GM18868 (cell line): Measurements from ENCODE around the gene TMEM8B.

Source experiments
- ATAC-seq: cut with Tn5 transposase; IDR thresholded peaks from one replicate; pipeline ENCODE4 v1.9.1; 2021; ENCODE audit warnings: mild to moderate bottlenecking, moderate library complexity; ENCODE audit not compliant: unreplicated experiment

The TMEM8B gene

GRCh38 chr9:35811381-35812024 is 17.5 kb upstream of the TMEM8B start:
- no peak for ATAC-seq

DNA sequence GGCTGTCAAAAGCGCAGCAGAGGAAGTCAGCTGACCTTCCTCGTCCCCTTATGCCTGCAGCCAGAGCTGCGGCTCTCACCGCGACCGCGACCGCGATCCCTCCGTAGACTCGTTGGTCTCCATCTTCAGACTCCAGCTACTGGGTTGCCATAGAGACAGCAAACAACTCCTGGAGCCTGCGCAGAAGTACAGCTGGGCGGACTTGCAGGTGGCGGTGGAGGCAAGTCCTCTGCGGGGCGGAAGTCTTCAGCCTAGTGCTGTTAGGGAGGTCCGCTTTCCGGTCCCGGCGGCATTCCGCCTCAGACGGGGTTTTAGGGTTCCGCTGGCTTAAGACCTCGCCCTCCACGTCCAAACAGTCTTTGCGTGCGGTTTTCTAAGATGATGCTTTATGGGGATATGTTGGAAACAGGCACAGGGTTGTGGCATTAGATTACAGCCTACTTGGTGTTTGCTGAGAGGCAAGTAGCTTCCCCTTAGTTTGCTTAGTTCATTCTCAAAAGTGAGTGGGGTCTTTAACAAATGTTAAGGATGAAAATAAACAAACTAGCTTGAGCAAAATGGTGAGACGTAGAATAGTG is 16.9 kb upstream of the TMEM8B start, which contains the start of gene SPAG8:
Gene SPAG8, minus strand, starts transcription at position 238 of the 578 bp plus-strand sequence. Its CDS starts 115 bp downstream, at position 123.
- peak; percentile 72 for ATAC-seq

DNA sequence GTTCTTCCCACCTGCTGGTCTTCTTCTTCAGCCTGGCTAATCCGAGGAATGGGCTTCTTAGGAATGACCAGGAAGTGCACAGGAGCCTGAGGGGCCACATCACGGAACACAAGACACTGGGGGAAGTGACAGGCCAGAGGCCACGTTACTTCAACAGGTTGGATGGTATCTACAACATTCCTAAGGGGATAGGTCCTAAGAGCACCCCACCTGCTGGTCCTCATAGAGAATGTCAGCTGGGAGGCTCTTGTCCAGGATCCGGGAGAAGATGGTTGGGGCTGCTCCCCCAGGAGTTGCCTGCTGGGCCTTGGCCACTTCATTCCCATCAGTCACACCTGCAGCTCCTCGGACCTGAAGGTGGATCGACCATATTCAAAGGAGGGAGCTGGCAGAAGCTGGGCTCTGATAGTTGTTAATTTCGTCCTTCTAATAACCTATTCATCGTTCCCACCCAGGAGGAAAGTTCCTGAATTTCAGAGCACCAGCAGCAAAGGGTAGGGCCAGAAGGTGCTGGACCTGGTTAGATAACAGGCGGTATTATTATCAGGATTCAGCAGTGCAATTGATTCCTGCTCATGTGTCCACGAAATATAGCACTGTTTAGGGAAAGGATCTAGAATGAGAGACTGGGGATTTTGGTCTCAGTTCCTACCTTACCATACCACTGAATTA is 15.5 kb upstream of the TMEM8B start:
- ATAC-seq = no peak

- ATAC-seq = peak; percentile 10
These were observed 14.8 kb upstream of the TMEM8B start for GRCh38 chr9:35814106-35814840.

- peak; percentile 68 for ATAC-seq
These were observed 14.0 kb upstream of the TMEM8B start, which contains the start of gene HINT2 for GRCh38 chr9:35814841-35815543. HINT2 (minus strand) TSS chr9:35815042; CDS start chr9:35814979, 63 bp downstream.

DNA sequence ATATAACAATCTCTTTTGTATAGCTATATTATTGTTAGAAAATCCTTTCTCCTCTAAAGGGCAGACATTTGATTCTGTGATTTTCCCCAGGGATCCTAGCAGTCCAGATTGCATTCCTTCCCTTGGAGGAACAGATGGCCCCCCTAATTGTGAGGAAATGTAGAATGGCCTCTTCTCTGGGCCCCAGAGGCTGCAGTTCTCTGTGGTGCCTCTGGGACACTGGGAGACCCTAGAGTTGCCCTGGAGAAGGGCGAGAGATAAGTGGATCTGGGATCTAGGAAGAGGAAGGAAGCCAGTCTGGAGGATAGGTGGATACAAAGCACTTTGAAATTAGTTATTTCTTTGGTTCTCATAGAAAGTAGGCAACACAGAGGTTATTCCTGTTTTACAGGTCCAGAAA is 12.3 kb upstream of the TMEM8B start:
- ATAC-seq = no peak

GRCh38 chr9:35818341-35818740 is 10.7 kb upstream of the TMEM8B start:
- ATAC-seq = no peak

DNA sequence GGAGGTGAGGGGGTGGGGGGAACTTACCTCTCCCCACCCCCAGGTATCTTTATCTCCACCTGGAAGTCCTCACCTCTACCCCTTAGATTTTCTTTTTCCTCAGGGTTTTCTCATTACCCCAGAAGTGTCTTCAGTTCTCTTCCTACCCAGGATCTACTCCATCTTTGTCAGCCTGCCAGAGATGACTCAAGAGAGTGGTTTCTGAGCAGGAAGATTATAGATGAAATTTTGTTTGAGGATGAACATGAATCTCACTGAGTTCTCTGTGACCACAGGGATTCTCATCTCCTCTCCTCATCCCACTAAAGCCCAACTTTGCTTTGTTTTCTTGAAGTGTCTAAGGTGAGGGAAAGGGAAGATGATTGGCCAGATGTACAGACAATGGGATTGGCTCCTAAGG is 9.0 kb upstream of the TMEM8B start:
- no peak for ATAC-seq

DNA sequence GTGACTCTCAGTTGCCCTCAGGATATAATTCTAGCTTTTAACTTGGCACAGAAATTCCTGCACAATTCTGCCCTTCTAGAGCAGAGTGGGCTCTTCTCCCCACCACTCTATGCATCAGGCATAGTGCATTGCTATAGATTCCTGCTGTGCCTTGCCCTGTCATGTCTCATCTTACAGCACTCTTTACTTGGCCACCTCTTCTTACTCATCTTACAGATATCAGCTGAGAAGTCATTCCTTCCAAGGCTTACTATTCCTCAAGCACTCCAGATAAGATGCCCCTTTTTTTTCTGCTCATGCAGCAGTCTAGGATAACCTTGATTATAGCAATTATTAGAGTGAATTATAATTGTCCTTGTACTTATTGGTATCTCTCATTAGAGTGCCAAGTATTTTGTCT is 6.1 kb upstream of the TMEM8B start:
- ATAC-seq = no peak

- peak; percentile 52 for ATAC-seq
These were observed 2.8 kb upstream of the TMEM8B start for GRCh38 chr9:35826071-35826701.

GRCh38 chr9:35827486-35827885 is 1.5 kb upstream of the TMEM8B start:
- ATAC-seq = no peak

- ATAC-seq = no peak
These were observed 328 bp upstream of the TMEM8B start, which contains the start of gene FAM221B for GRCh38 chr9:35828716-35829083. FAM221B (minus strand) TSS chr9:35828732; CDS start chr9:35826161, 2,571 bp downstream.

GRCh38 chr9:35829764-35830096 is 702 bp downstream of the TMEM8B start:
- ATAC-seq = no peak

DNA sequence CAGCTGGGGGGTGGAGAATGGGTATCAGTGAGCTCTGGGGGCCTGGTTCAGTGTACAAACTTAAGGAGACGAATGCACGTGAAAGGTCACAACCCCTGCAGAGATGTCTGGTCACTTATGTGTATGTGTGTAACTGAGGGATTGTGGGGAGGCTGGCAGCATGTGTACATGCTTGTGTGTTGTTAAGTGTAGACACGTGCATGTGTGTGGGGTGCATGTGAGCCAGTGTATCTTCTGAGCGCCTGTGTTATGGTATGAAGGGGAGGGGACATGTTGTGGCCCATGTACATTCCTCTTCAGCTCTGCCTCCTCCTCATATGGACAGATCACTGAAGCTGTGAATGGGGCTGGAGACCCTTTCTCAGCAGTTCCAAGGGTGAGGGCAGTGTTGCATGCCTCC is 2.0 kb downstream of the TMEM8B start:
- ATAC-seq = no peak

DNA sequence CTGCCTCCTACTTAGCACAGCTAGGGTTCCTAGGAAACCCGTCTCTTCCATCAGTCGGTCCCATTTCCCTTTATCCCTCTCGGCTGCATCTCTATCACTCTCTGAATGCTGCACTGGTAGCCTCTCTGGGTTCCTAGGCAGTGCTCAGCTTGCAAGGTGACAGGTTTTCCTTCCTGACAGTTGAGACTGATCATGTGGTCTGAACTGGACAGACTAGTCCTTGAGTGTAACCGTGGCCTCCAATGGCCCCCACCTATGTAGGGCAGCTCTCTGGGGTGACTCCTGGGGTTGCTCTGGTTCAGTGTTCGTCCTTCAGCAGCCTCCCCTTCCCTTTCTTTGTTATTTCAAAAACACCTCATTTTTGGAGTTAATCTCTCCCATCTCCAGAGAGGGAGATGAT is 3.8 kb downstream of the TMEM8B start:
- ATAC-seq = no peak

GRCh38 chr9:35834260-35835215 is 5.5 kb downstream of the TMEM8B start:
- no peak for ATAC-seq

- no peak for ATAC-seq
These were observed 6.2 kb downstream of the TMEM8B start for GRCh38 chr9:35835216-35835632.

- no peak for ATAC-seq
These were observed 6.7 kb downstream of the TMEM8B start for GRCh38 chr9:35835766-35836165.

DNA sequence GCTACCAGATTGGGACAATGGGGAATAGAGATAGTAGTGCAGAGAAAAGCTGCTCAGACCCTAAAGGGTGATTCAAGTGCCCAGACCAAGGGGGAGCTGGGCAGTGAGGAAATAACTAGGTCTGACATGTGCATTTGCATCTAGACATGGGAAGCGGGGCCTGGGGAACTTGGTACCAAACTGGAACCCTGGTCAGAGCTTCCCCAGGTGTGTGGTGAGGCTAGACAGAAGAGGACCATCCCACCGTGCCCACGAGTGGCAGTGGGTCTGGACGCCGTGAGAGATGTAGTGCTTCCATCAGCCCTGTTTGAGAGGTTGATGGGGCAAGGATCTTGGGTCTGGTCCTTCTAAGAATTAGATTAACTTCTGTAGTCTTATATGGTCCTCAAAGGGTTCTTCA is 7.6 kb downstream of the TMEM8B start:
- ATAC-seq = no peak
